Endothelial cell of umbilical vein (primary cell): Measurements from ENCODE around the gene STRIP2. TPM values are rescaled to one million over a fixed set of nuclear protein-coding genes. Genes with fewer than 3 reads are reported as not detected.

ENCODE experiments used
- BruUV-seq: library from RNA; stranded (reverse); fragments of 400-500 nt; replicated peaks from 2 replicates; lab custom pipeline; 2021; lab: Mats Ljungman, UMichigan
- CTCF ChIA-PET: fragments of 300-600, 350-600 bp; sonication (Branson Sonifier 250); formaldehyde crosslinking; loops from one replicate; lab custom pipeline; 2021; ENCODE audit warnings: antibody characterized with exemption, inconsistent platforms; lab: Charles Lee
- POLR2A ChIA-PET: fragments of 300-600, 350-600 bp; sonication (Branson Sonifier 250); formaldehyde crosslinking; loops from one replicate; lab custom pipeline; 2021; ENCODE audit warnings: antibody characterized with exemption, inconsistent platforms; lab: Charles Lee
- DNase-seq: peaks from one replicate; pipeline ENCODE4 v3.0.0-alpha.2; 2011; ENCODE audit warnings: low read depth, low spot score
- FAIRE-seq: peaks from 2 replicates; lab custom pipeline; 2011; peaks lifted over from hg19 to GRCh38; lab: Jason Lieb, UNC
- H2AFZ ChIP-seq: 2 replicates; pipeline ENCODE4 v1.6.0; 2012; ENCODE audit warnings: low read depth, low read length, control low read depth, inconsistent platforms
- H3K27ac ChIP-seq: 2 replicates; pipeline ENCODE4 v1.5.1; 2011; ENCODE audit warnings: low read depth, mild to moderate bottlenecking, control low read depth, low read length, moderate library complexity; ENCODE audit not compliant: insufficient read depth
- H3K27me3 ChIP-seq, 2 experiments: 2 replicates each; pipeline versions ENCODE4 v1.6.0 to v1.6.1; 2011; ENCODE audit warnings: low read length in 2 of 2, mixed read lengths in 1 of 2; ENCODE audit not compliant: control insufficient read depth in 2 of 2, insufficient read depth in 2 of 2
- H3K36me3 ChIP-seq, 2 experiments: 2 replicates in 1 of 2; 3 replicates in 1 of 2; pipeline ENCODE4 v1.5.1; 2011; ENCODE audit warnings: low read length in 2 of 2, mild to moderate bottlenecking in 1 of 2, moderate library complexity in 1 of 2; ENCODE audit not compliant: control insufficient read depth in 2 of 2, insufficient read depth in 2 of 2; ENCODE audit errors: extremely low read depth in 1 of 2
- H3K4me1 ChIP-seq: 3 replicates; pipeline ENCODE4 v1.5.1; 2011; ENCODE audit warnings: mild to moderate bottlenecking, low read length; ENCODE audit not compliant: control insufficient read depth, insufficient read depth; ENCODE audit errors: extremely low read depth
- H3K4me2 ChIP-seq: 2 replicates; pipeline ENCODE4 v1.6.1; 2011; ENCODE audit warnings: low read length, control low read depth, mixed read lengths; ENCODE audit not compliant: insufficient read depth
- H3K4me3 ChIP-seq, 3 experiments: fragments of 200-600 bp in 1 of 3; sonication (generic), shearing (Covaris generic) in 1 of 3; replicated peaks in 1 of 3; 2 replicates each; pipeline ENCODE4 v1.5.1; 2011 to 2016; ENCODE audit warnings: control low read depth in 3 of 3, low read length in 3 of 3, mild to moderate bottlenecking in 2 of 3, inconsistent platforms in 1 of 3, low read depth in 1 of 3, moderate library complexity in 1 of 3; ENCODE audit not compliant: insufficient read depth in 1 of 3
- H3K79me2 ChIP-seq: 2 replicates; pipeline ENCODE4 v1.6.0; 2012; ENCODE audit warnings: low read length, inconsistent platforms; ENCODE audit not compliant: control insufficient read depth, insufficient read depth
- H3K9ac ChIP-seq: replicated peaks from 2 replicates; pipeline ENCODE3; 2011; ENCODE audit warnings: low read length, control low read depth; ENCODE audit not compliant: insufficient read depth; ENCODE audit errors: extremely low read depth
- H3K9me1 ChIP-seq: replicated peaks from 3 replicates; pipeline ENCODE4 v1.6.0; 2011; ENCODE audit warnings: mild to moderate bottlenecking, low read length; ENCODE audit not compliant: control insufficient read depth, insufficient read depth; ENCODE audit errors: extremely low read depth
- H3K9me3 ChIP-seq: replicated peaks from 2 replicates; pipeline ENCODE4 v1.5.1; 2012; ENCODE audit warnings: low read length, inconsistent platforms; ENCODE audit not compliant: control insufficient read depth, insufficient read depth
- H4K20me1 ChIP-seq: replicated peaks from 2 replicates; pipeline ENCODE3; 2011; ENCODE audit warnings: mild to moderate bottlenecking, low read length; ENCODE audit not compliant: control insufficient read depth, insufficient read depth; ENCODE audit errors: extremely low read depth
- CTCF ChIP-seq, 2 donors: IDR thresholded peaks; 1 replicate in 1 of 2; 2 replicates in 1 of 2; pipeline ENCODE4 v1.5.1; 2011; ENCODE audit warnings: low read length in 2 of 2, mild to moderate bottlenecking in 2 of 2, moderate library complexity in 2 of 2, control low read depth in 1 of 2, inconsistent platforms in 1 of 2, low read depth in 1 of 2; ENCODE audit not compliant: insufficient read depth in 1 of 2; ENCODE audit errors: extremely low read depth in 1 of 2
- EZH2 ChIP-seq: IDR thresholded peaks from 2 replicates; pipeline ENCODE4 v1.6.1; 2012; ENCODE audit warnings: borderline replicate concordance, low read depth, mild to moderate bottlenecking, moderate library complexity, low read length, inconsistent platforms; ENCODE audit not compliant: severe bottlenecking
- FOS ChIP-seq: IDR thresholded peaks from 2 replicates; pipeline ENCODE4 v1.6.1; 2011; ENCODE audit warnings: mild to moderate bottlenecking, low read length, moderate library complexity, borderline replicate concordance; ENCODE audit not compliant: insufficient read depth
- GATA2 ChIP-seq: IDR thresholded peaks from 2 replicates; pipeline ENCODE4 v1.7.0; 2011; ENCODE audit warnings: low read depth, mild to moderate bottlenecking, moderate library complexity, mixed read lengths, low read length; ENCODE audit not compliant: insufficient read length, insufficient read depth
- JUN ChIP-seq: IDR thresholded peaks from 2 replicates; pipeline ENCODE4 v1.6.1; 2011; ENCODE audit warnings: borderline replicate concordance, low read depth; ENCODE audit not compliant: insufficient read length, insufficient read depth
- MAX ChIP-seq: IDR thresholded peaks from 2 replicates; pipeline ENCODE4 v1.6.1; 2011; ENCODE audit not compliant: insufficient read depth, insufficient read length
- MYC ChIP-seq: IDR thresholded peaks from one replicate; pipeline ENCODE4 v1.6.1; 2011; ENCODE audit warnings: mild to moderate bottlenecking, low read depth, low read length
- POLR2A ChIP-seq: IDR thresholded peaks from 2 replicates; pipeline ENCODE4 v1.6.1; 2012; ENCODE audit warnings: low read depth, mild to moderate bottlenecking, control low read depth, low read length
- POLR2AphosphoS5 ChIP-seq: IDR thresholded peaks from 2 replicates; pipeline ENCODE4 v1.6.1; 2012; ENCODE audit warnings: low read depth, mild to moderate bottlenecking, control low read depth, low read length, moderate library complexity; ENCODE audit not compliant: insufficient read depth
- dilution Hi-C: fragments of 300-500 bp; cut with MboI; formaldehyde crosslinking; loops from one replicate; pipeline ENCODE4 v1.15.0; 2019; ENCODE audit warnings: low sequenced_read_pairs; ENCODE audit not compliant: extremely low pct_ligation_motif_present
- intact Hi-C: fragments of 100-400 bp; cut with micrococcal nuclease; formaldehyde crosslinking; loops from one replicate; pipeline ENCODE4 v1.10.0; 2022
- polyA plus RNA-seq, 4 experiments: library from polyadenylated mRNA; depleted of rRNA in 3 of 4; stranded (reverse) in 3 of 4; unstranded in 1 of 4; fragments of >200 nt; gene quantifications; 2 replicates each; pipeline versions ENCODE4 v1.2.1 to v1.2.3, GENCODE V29; 2011 to 2012; ENCODE audit warnings: missing spikeins in 1 of 4
- total RNA-seq: library from RNA; stranded (reverse); gene quantifications from 2 replicates; pipeline ENCODE4 v1.2.3, GENCODE V29; 2021

The STRIP2 gene
- total and polyA plus RNA-seq, 2 donors (not counting 3 experiments of a cell fraction or from before 2014, with no cell fraction given) = 3.4 to 10.0 TPM

GRCh38 chr7:129482781-129483180 is 48.5 kb downstream of the STRIP2 start:
- CTCF ChIA-PET = interaction anchor here (0.9 to 2.0 kb wide), 5 partner anchors 11 to 319 kb away, joined by 3 to 5 read pairs (median 4); no protein-coding TSS in a partner anchor

More at GRCh38 chr7:129482781-129483180, 48.5 kb downstream of the STRIP2 start:
- intact Hi-C loops (no loop called here), dilution Hi-C loops (no loop called here)
- POLR2A ChIA-PET = no interaction called here
- FAIRE-seq = no peak
- no peak overlapping the region for H3K4me2 ChIP-seq
- H3K9me1 ChIP-seq = no peaks in the 10 kb centered on the region
- no TSS peak for BruUV-seq
- H3K4me3 ChIP-seq = no peak overlapping the region
- no peak for DNase-seq
- H4K20me1 ChIP-seq = no peaks in the 10 kb centered on the region
- no peaks in the 10 kb centered on the region for H3K4me1 ChIP-seq
- H3K27ac ChIP-seq = no peak overlapping the region
- H3K27me3 ChIP-seq = no peaks in the 10 kb centered on the region
- peaks cover 0 to 2% of the 10 kb centered on the region in 2 experiments for H3K36me3 ChIP-seq
- H3K9ac ChIP-seq = no peak overlapping the region
- no peaks in the 10 kb centered on the region for H3K9me3 ChIP-seq
- no peak for TF ChIP-seq JUN
- no peak for TF ChIP-seq FOS
- no peak for TF ChIP-seq MAX
- no peak for TF ChIP-seq POLR2A
- TF ChIP-seq POLR2AphosphoS5 = no peak
- no peak for TF ChIP-seq CTCF (IDR thresholded peaks at IDR 0.05; ENCODE audit: extremely low read depth in 1 of 2, insufficient read depth in 1 of 2, low read depth in 1 of 2, low read length in 2 of 2)
- no peak for TF ChIP-seq MYC
- TF ChIP-seq GATA2 = no peak
- no peak for TF ChIP-seq EZH2
- H2AFZ ChIP-seq = no peak overlapping the region
- no peaks in the 10 kb centered on the region for H3K79me2 ChIP-seq
